HepG2 (cell line): ENCODE results near the gene RHBDL1. TPM values are rescaled to one million over a fixed set of nuclear protein-coding genes. Genes with fewer than 3 reads are reported as not detected.

Experiments used
- CHD2 ChIP-seq: IDR thresholded peaks from 2 replicates; pipeline ENCODE4 v1.6.1; 2011; ENCODE audit warnings: low read depth, low read length, improper control_type of control experiment
- HOXA7 ChIP-seq: sonication (generic); formaldehyde crosslinking; IDR thresholded peaks from 2 replicates; pipeline ENCODE4 v1.8.1; 2022; ENCODE audit warnings: mild to moderate bottlenecking, missing genetic modification reagents, moderate library complexity
- KLF13 ChIP-seq: sonication (generic); formaldehyde crosslinking; IDR thresholded peaks from 2 replicates; pipeline ENCODE4 v1.4.0; 2020; ENCODE audit warnings: mild to moderate bottlenecking, missing genetic modification reagents
- MAF1 ChIP-seq: sonication (generic); formaldehyde crosslinking; IDR thresholded peaks from 2 replicates; pipeline ENCODE4 v1.5.0; 2020; ENCODE audit warnings: missing genetic modification reagents, borderline replicate concordance
- POLR2AphosphoS5 ChIP-seq: IDR thresholded peaks from 2 replicates; pipeline ENCODE4 v1.6.1; 2012; ENCODE audit warnings: low read depth, low read length
- RAD21 ChIP-seq: fragments of 450-650 bp; formaldehyde crosslinking; IDR thresholded peaks from 2 replicates; pipeline ENCODE4 v1.5.0; 2020; ENCODE audit warnings: mild to moderate bottlenecking
- SIX4 ChIP-seq: sonication (generic); formaldehyde crosslinking; IDR thresholded peaks from 2 replicates; pipeline ENCODE4 v1.4.0; 2020; ENCODE audit warnings: missing genetic modification reagents
- THAP11 ChIP-seq: IDR thresholded peaks from 2 replicates; pipeline ENCODE4 v1.6.1; 2016; ENCODE audit warnings: missing biosample characterization, missing genetic modification reagents
- ZNF234 ChIP-seq: sonication (generic); formaldehyde crosslinking; conservative IDR thresholded peaks from 2 replicates; pipeline ENCODE4 v1.5.1; 2020; ENCODE audit warnings: mild to moderate bottlenecking, missing genetic modification reagents
- ZNF253 ChIP-seq: sonication (generic); formaldehyde crosslinking; IDR thresholded peaks from 2 replicates; pipeline ENCODE4 v1.8.0; 2022; ENCODE audit warnings: mild to moderate bottlenecking, missing genetic modification reagents, borderline replicate concordance
- ZNF441 ChIP-seq: sonication (generic); formaldehyde crosslinking; IDR thresholded peaks from 2 replicates; pipeline ENCODE4 v1.7.0; 2021; ENCODE audit warnings: missing genetic modification reagents, borderline replicate concordance
- ZNF556 ChIP-seq: sonication (generic); formaldehyde crosslinking; IDR thresholded peaks from 2 replicates; pipeline ENCODE4 v1.4.0; 2020; ENCODE audit warnings: mild to moderate bottlenecking, missing genetic modification reagents, borderline replicate concordance
- ZNF577 ChIP-seq: sonication (generic); formaldehyde crosslinking; IDR thresholded peaks from 2 replicates; pipeline ENCODE4 v1.4.0; 2020; ENCODE audit warnings: mild to moderate bottlenecking, low read depth, missing genetic modification reagents, borderline replicate concordance
- ZNF629 ChIP-seq: sonication (generic); formaldehyde crosslinking; conservative IDR thresholded peaks from 2 replicates; pipeline ENCODE4 v1.5.0; 2020; ENCODE audit warnings: missing genetic modification reagents
- ZNF773 ChIP-seq: sonication (generic); formaldehyde crosslinking; IDR thresholded peaks from 2 replicates; pipeline ENCODE4 v1.4.0; 2020; ENCODE audit warnings: missing genetic modification reagents, borderline replicate concordance
- ZNF839 ChIP-seq: sonication (generic); formaldehyde crosslinking; IDR thresholded peaks from 2 replicates; pipeline ENCODE4 v1.4.0; 2020; ENCODE audit warnings: missing genetic modification reagents, mild to moderate bottlenecking, borderline replicate concordance
- ZSCAN31 ChIP-seq: sonication (generic); formaldehyde crosslinking; IDR thresholded peaks from 2 replicates; pipeline ENCODE4 v1.5.0; 2020; ENCODE audit warnings: low read depth, mild to moderate bottlenecking, missing genetic modification reagents
- polyA plus RNA-seq, 8 experiments: library from polyadenylated mRNA; depleted of rRNA in 3 of 8; stranded (reverse) in 7 of 8; unstranded in 1 of 8; fragments of >200 nt; fragmentation: Illumina TruSeq in 4 of 8; extraction: Trizol in 4 of 8; gene quantifications; 2 replicates each; pipeline versions ENCODE4 v1.2.1 to v1.2.3, GENCODE V29; 2011 to 2016; ENCODE audit warnings: low read depth in 4 of 8, missing spikeins in 1 of 8, mixed read lengths in 1 of 8; ENCODE audit not compliant: insufficient read depth in 1 of 8
- total RNA-seq, 5 experiments: library from RNA; depleted of rRNA; stranded (reverse); fragments of >200 nt; fragmentation: Illumina TruSeq; extraction: Trizol; gene quantifications; 2 replicates each; pipeline ENCODE4 v1.2.3, GENCODE V29; 2016; ENCODE audit warnings: low read depth in 1 of 5
- TF ChIP-seq, protein P1 (sequence below): sonication (generic); formaldehyde crosslinking; IDR thresholded peaks from 2 replicates; pipeline ENCODE4 v1.4.0; 2020; ENCODE audit warnings: missing genetic modification reagents
- TF ChIP-seq, protein P2 (sequence below): sonication (generic); formaldehyde crosslinking; IDR thresholded peaks from 2 replicates; pipeline ENCODE4 v1.4.0; 2020; ENCODE audit warnings: mild to moderate bottlenecking, missing genetic modification reagents
- TF ChIP-seq, protein P3 (sequence below): sonication (generic); formaldehyde crosslinking; IDR thresholded peaks from 2 replicates; pipeline ENCODE4 v1.5.0; 2020; ENCODE audit warnings: missing genetic modification reagents
- TF ChIP-seq, protein P4 (sequence below): sonication (generic); formaldehyde crosslinking; IDR thresholded peaks from 2 replicates; pipeline ENCODE4 v1.4.0; 2020; ENCODE audit warnings: mild to moderate bottlenecking, missing genetic modification reagents, borderline replicate concordance
- TF ChIP-seq, protein P5 (sequence below): sonication (generic); formaldehyde crosslinking; IDR thresholded peaks from 2 replicates; pipeline ENCODE4 v1.5.0; 2020; ENCODE audit warnings: missing genetic modification reagents, mild to moderate bottlenecking, borderline replicate concordance
- TF ChIP-seq, protein P6 (sequence below): IDR thresholded peaks from 2 replicates; pipeline ENCODE4 v1.6.1; 2016; ENCODE audit warnings: missing compliant biosample characterization, missing genetic modification reagents, borderline replicate concordance

RHBDL1 gene
- total and polyA plus RNA-seq, 2 of the 13 experiments (the other 11 are each of a cell fraction or from before 2014, with no cell fraction given) = 1.8 to 3.8 TPM

DNA sequence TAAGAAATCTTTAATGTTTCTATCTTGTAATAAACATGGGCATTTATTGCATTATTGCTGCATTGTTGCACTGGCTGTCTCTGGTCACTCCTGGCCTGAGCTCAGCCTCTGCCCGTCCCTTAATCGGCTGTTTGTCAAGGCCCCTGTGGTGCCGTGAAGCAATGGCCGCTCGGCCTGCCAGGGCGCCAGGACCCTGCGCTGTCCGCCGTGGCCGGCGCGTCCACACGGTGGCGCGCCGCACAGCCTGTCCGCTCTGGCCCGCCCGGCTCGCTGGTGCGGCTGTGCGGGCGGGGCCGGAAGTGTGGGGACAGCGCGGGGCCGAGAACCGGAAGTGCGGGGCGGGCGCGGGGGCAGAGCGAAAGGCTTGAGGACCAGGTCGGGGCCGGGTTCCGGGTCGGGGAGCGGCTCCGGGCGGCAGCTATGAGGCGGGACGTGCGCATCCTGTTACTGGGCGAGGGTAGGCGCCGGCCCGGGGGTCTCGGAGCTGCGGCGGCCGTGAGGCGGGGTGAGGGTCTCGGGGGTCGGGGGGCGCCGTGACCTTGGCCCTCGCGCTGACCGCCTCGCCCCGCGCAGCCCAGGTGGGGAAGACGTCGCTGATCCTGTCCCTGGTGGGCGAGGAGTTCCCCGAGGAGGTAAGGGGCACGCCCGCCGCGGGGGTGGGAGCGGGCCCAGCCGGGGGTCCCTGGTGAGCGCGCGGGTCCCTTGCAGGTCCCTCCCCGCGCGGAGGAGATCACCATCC lies 7.5 kb upstream of the RHBDL1 start, which contains the start of gene RHOT2 (continued):
- TF ChIP-seq, protein P1, sequence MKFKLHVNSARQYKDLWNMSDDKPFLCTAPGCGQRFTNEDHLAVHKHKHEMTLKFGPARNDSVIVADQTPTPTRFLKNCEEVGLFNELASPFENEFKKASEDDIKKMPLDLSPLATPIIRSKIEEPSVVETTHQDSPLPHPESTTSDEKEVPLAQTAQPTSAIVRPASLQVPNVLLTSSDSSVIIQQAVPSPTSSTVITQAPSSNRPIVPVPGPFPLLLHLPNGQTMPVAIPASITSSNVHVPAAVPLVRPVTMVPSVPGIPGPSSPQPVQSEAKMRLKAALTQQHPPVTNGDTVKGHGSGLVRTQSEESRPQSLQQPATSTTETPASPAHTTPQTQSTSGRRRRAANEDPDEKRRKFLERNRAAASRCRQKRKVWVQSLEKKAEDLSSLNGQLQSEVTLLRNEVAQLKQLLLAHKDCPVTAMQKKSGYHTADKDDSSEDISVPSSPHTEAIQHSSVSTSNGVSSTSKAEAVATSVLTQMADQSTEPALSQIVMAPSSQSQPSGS = peak; percentile 74
- peak; percentile 92 for TF ChIP-seq RAD21
- peak; percentile 89; the same call in 1 of the 2 replicates for TF ChIP-seq ZNF556 (CRISPR knock-in tag)
- TF ChIP-seq MAF1 = peak; percentile 10; the same call in 1 of the 2 replicates
- TF ChIP-seq, protein P2, sequence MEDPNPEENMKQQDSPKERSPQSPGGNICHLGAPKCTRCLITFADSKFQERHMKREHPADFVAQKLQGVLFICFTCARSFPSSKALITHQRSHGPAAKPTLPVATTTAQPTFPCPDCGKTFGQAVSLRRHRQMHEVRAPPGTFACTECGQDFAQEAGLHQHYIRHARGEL = no peak
- TF ChIP-seq ZNF629 (CRISPR knock-in tag) = no peak; the same call in 1 of the 2 replicates
- TF ChIP-seq CHD2 = no peak
- peak; percentile 44; the same call in 1 of the 2 replicates for TF ChIP-seq ZSCAN31
- no peak for TF ChIP-seq ZNF253 (CRISPR knock-in tag)
- no peak for TF ChIP-seq SIX4 (CRISPR knock-in tag)
- TF ChIP-seq, protein P3, sequence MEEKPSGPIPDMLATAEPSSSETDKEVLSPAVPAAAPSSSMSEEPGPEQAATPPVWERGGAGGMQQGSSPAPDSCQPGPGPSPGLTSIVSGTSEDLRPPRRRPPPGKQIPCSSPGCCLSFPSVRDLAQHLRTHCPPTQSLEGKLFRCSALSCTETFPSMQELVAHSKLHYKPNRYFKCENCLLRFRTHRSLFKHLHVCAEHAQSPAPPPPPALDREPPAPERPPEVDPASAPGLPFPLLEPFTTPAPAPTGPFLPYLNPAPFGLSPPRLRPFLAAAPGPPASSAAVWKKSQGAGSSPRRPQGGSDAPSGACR (CRISPR knock-in tag) = no peak
- 0 out of 2 replicates have a peak, but pooled peaks have one; percentile 39 for TF ChIP-seq ZNF839 (CRISPR knock-in tag)
- no peak for TF ChIP-seq ZNF577 (CRISPR knock-in tag)
- TF ChIP-seq THAP11 (CRISPR knock-in tag) = peak; percentile 95
- TF ChIP-seq ZNF441 (CRISPR knock-in tag) = peak; percentile 65; the same call in 1 of the 2 replicates
- TF ChIP-seq KLF13 (CRISPR knock-in tag) = no peak
- peak; percentile 69 for TF ChIP-seq POLR2AphosphoS5
- TF ChIP-seq ZNF773 (CRISPR knock-in tag) = peak; percentile 56; the same call in 1 of the 2 replicates
- TF ChIP-seq, protein P4, sequence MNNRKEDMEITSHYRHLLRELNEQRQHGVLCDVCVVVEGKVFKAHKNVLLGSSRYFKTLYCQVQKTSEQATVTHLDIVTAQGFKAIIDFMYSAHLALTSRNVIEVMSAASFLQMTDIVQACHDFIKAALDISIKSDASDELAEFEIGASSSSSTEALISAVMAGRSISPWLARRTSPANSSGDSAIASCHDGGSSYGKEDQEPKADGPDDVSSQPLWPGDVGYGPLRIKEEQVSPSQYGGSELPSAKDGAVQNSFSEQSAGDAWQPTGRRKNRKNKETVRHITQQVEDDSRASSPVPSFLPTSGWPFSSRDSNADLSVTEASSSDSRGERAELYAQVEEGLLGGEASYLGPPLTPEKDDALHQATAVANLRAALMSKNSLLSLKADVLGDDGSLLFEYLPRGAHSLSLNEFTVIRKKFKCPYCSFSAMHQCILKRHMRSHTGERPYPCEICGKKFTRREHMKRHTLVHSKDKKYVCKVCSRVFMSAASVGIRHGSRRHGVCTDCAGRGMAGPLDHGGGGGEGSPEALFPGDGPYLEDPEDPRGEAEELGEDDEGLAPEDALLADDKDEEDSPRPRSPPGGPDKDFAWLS (CRISPR knock-in tag) = no peak
- TF ChIP-seq HOXA7 (CRISPR knock-in tag) = no peak
- TF ChIP-seq ZNF234 (CRISPR knock-in tag) = peak; percentile 77; the same call in 1 of the 2 replicates
- TF ChIP-seq, protein P5, sequence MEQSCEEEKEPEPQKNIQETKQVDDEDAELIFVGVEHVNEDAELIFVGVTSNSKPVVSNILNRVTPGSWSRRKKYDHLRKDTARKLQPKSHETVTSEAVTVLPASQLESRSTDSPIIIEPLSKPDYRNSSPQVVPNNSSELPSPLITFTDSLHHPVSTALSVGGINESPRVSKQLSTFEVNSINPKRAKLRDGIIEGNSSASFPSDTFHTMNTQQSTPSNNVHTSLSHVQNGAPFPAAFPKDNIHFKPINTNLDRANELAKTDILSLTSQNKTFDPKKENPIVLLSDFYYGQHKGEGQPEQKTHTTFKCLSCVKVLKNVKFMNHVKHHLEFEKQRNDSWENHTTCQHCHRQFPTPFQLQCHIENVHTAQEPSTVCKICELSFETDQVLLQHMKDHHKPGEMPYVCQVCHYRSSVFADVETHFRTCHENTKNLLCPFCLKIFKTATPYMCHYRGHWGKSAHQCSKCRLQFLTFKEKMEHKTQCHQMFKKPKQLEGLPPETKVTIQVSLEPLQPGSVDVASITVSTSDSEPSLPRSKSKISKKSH = no peak
- TF ChIP-seq, protein P6, sequence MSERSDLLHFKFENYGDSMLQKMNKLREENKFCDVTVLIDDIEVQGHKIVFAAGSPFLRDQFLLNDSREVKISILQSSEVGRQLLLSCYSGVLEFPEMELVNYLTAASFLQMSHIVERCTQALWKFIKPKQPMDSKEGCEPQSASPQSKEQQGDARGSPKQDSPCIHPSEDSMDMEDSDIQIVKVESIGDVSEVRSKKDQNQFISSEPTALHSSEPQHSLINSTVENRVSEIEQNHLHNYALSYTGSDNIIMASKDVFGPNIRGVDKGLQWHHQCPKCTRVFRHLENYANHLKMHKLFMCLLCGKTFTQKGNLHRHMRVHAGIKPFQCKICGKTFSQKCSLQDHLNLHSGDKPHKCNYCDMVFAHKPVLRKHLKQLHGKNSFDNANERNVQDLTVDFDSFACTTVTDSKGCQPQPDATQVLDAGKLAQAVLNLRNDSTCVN (CRISPR knock-in tag) = no peak
